ENCODE measurements around the gene CD2BP2.
"Not testable (repeated sequence)": the region's sequence is repeated elsewhere in the genome, so short reads cannot be mapped to it uniquely, and the experiment has no call there.

The CD2BP2 gene

GRCh38 chr16:30358990-30359870 lies 4.1 kb upstream of the CD2BP2 start:
- no peak for DNase-seq (ENCODE audit: low read depth in 2 of 2)

GRCh38 chr16:30358577-30358936 lies 3.4 kb upstream of the CD2BP2 start:
- no peak for DNase-seq (ENCODE audit: low read depth in 2 of 2)

GRCh38 chr16:30357715-30358576 lies 2.8 kb upstream of the CD2BP2 start:
- no peak for DNase-seq (ENCODE audit: low read depth in 2 of 2)

- no peak for DNase-seq (ENCODE audit: low read depth in 2 of 2)
These were observed 2.1 kb upstream of the CD2BP2 start for GRCh38 chr16:30357085-30357714.

GRCh38 chr16:30356401-30357084 lies 1.4 kb upstream of the CD2BP2 start:
- DNase-seq (ENCODE audit: low read depth in 2 of 2), result no peak

GRCh38 chr16:30355954-30356308 lies 823 bp upstream of the CD2BP2 start:
- no peak for DNase-seq (ENCODE audit: low read depth in 2 of 2)

GRCh38 chr16:30354423-30355143 lies 525 bp downstream of the CD2BP2 start:
- DNase-seq (ENCODE audit: low read depth in 2 of 2), result no peak

GRCh38 chr16:30353438-30354129 lies 1.5 kb downstream of the CD2BP2 start:
- no peak for DNase-seq (ENCODE audit: low read depth in 2 of 2)

- no peak for DNase-seq (ENCODE audit: low read depth in 2 of 2)
These were observed 2.4 kb downstream of the CD2BP2 start for GRCh38 chr16:30352488-30353401.

- no peak for DNase-seq (ENCODE audit: low read depth in 2 of 2)
These were observed 3.3 kb downstream of the CD2BP2 start for GRCh38 chr16:30351586-30352419.

- DNase-seq (ENCODE audit: low read depth in 2 of 2), result no peak
These were observed 4.1 kb downstream of the CD2BP2 start for GRCh38 chr16:30351001-30351441.

GRCh38 chr16:30350134-30350871 lies 4.8 kb downstream of the CD2BP2 start:
- DNase-seq (ENCODE audit: low read depth in 2 of 2), result no peak

GRCh38 chr16:30349675-30350074 lies 5.4 kb downstream of the CD2BP2 start:
- DNase-seq (ENCODE audit: low read depth in 2 of 2), result no peak

GRCh38 chr16:30348929-30349328 lies 6.2 kb downstream of the CD2BP2 start:
- no peak for DNase-seq (ENCODE audit: low read depth in 2 of 2)

- no peak for DNase-seq (ENCODE audit: low read depth in 2 of 2)
These were observed 7.0 kb downstream of the CD2BP2 start for GRCh38 chr16:30348113-30348512.

- DNase-seq (ENCODE audit: low read depth in 2 of 2), result no peak
These were observed 8.8 kb downstream of the CD2BP2 start for GRCh38 chr16:30346286-30346685.

GRCh38 chr16:30343491-30343820 lies 11.7 kb downstream of the CD2BP2 start:
- not testable (repeated sequence) for DNase-seq (ENCODE audit: low read depth in 2 of 2)

Data from stimulated activated CD8-positive, alpha-beta memory T cell treated with anti-CD3 and anti-CD28 coated beads, Interleukin-15, amount 100 ng/mL, for 4 hours (primary cell).